GM21529 (cell line): Measurements from ENCODE around the gene PSMA5.
"Not testable (repeated sequence)": the region's sequence is repeated elsewhere in the genome, so short reads cannot be mapped to it uniquely, and the experiment has no call there.

Experiments
- ATAC-seq: cut with Tn5 transposase; IDR thresholded peaks from one replicate; pipeline ENCODE4 v1.9.1; 2021; ENCODE audit not compliant: unreplicated experiment

PSMA5 gene

GRCh38 chr1:109426281-109427170 is at the start of gene PSMA5:
TSS of gene PSMA5 (minus strand) at chr1:109426448. CDS start at chr1:109426330, 118 bp downstream.
- ATAC-seq = peak; percentile 97

- no peak for ATAC-seq
These were observed 49.0 kb upstream of the PSMA5 start for GRCh38 chr1:109475261-109475660.

- no peak for ATAC-seq
These were observed 48.4 kb upstream of the PSMA5 start for GRCh38 chr1:109474697-109475096.

- ATAC-seq = not testable (repeated sequence)
These were observed 47.2 kb upstream of the PSMA5 start for GRCh38 chr1:109473284-109474057.

- ATAC-seq = no peak
These were observed 46.5 kb upstream of the PSMA5 start for GRCh38 chr1:109472779-109473178.

GRCh38 chr1:109470245-109470644 is 44.0 kb upstream of the PSMA5 start:
- no peak for ATAC-seq

- no peak for ATAC-seq
These were observed 42.7 kb upstream of the PSMA5 start for GRCh38 chr1:109468903-109469302.

- ATAC-seq = no peak
These were observed 41.8 kb upstream of the PSMA5 start for GRCh38 chr1:109468061-109468460.

- no peak for ATAC-seq
These were observed 41.1 kb upstream of the PSMA5 start for GRCh38 chr1:109467301-109467777.

GRCh38 chr1:109466452-109467300 is 40.4 kb upstream of the PSMA5 start, which contains the start of gene SYPL2:
TSS of gene SYPL2 (plus strand) at chr1:109466546. CDS start at chr1:109466844, 298 bp downstream.
- no peak for ATAC-seq

- no peak for ATAC-seq
These were observed 39.8 kb upstream of the PSMA5 start for GRCh38 chr1:109466125-109466451.

GRCh38 chr1:109457819-109458218 is 31.6 kb upstream of the PSMA5 start:
- no peak for ATAC-seq

- ATAC-seq = no peak
These were observed 28.4 kb upstream of the PSMA5 start for GRCh38 chr1:109454497-109455133.

GRCh38 chr1:109447524-109447923 is 21.3 kb upstream of the PSMA5 start:
- ATAC-seq = no peak

- not testable (repeated sequence) for ATAC-seq
These were observed 19.9 kb upstream of the PSMA5 start for GRCh38 chr1:109445949-109446695.

GRCh38 chr1:109444346-109444745 is 18.1 kb upstream of the PSMA5 start:
- no peak for ATAC-seq

- no peak for ATAC-seq
These were observed 17.2 kb upstream of the PSMA5 start for GRCh38 chr1:109443476-109443875.

- ATAC-seq = no peak
These were observed 14.8 kb upstream of the PSMA5 start for GRCh38 chr1:109441069-109441468.

GRCh38 chr1:109438798-109439297 is 12.6 kb upstream of the PSMA5 start:
- ATAC-seq = no peak

GRCh38 chr1:109434484-109434883 is 8.2 kb upstream of the PSMA5 start:
- no peak for ATAC-seq
